ENCODE results near the gene CISD3. TPM values are rescaled to one million over a fixed set of nuclear protein-coding genes. Genes with fewer than 3 reads are reported as not detected.

Gene CISD3
- total RNA-seq, 4 donors from 2014 or later = 3.7 to 7.8 (median 5.4) TPM

DNA sequence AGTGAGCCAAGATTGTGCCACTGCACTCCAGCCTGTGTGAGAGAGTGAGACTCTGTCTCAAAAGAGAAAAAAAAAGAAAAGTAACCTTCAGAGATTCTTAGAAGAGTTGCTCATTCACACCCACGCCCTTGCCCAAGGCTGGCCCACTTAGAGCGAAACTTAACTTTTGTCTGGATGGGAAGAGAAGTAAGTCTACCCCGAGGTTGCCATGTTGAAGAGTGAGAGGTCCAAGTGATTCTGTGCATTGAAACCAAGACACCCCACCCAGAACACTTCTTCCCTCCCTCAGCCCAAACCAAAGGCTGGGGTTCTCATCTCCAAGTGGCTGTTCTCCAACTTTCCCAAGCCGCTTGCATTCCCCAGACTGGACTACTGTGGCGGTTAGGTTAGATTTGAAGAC lies 2.4 kb upstream of the CISD3 start:
- no peak for DNase-seq (ENCODE audit: low spot score in 2 of 2)
- H3K4me3 ChIP-seq (ENCODE audit: low read depth, poor library complexity, severe bottlenecking) = no peak overlapping the region
- TF ChIP-seq, protein P1, sequence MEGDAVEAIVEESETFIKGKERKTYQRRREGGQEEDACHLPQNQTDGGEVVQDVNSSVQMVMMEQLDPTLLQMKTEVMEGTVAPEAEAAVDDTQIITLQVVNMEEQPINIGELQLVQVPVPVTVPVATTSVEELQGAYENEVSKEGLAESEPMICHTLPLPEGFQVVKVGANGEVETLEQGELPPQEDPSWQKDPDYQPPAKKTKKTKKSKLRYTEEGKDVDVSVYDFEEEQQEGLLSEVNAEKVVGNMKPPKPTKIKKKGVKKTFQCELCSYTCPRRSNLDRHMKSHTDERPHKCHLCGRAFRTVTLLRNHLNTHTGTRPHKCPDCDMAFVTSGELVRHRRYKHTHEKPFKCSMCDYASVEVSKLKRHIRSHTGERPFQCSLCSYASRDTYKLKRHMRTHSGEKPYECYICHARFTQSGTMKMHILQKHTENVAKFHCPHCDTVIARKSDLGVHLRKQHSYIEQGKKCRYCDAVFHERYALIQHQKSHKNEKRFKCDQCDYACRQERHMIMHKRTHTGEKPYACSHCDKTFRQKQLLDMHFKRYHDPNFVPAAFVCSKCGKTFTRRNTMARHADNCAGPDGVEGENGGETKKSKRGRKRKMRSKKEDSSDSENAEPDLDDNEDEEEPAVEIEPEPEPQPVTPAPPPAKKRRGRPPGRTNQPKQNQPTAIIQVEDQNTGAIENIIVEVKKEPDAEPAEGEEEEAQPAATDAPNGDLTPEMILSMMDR (IDR thresholded peaks at IDR 0.05) = no peak
- TF ChIP-seq POLR2A (IDR thresholded peaks at IDR 0.05) = no peak
- intact Hi-C loops (cut with DNase I; ENCODE audit: low total_unique reads) = no loop called here
- 63 to 67% methylated on average over 5 of the region's 5 CpGs for WGBS, 2 donors

DNA sequence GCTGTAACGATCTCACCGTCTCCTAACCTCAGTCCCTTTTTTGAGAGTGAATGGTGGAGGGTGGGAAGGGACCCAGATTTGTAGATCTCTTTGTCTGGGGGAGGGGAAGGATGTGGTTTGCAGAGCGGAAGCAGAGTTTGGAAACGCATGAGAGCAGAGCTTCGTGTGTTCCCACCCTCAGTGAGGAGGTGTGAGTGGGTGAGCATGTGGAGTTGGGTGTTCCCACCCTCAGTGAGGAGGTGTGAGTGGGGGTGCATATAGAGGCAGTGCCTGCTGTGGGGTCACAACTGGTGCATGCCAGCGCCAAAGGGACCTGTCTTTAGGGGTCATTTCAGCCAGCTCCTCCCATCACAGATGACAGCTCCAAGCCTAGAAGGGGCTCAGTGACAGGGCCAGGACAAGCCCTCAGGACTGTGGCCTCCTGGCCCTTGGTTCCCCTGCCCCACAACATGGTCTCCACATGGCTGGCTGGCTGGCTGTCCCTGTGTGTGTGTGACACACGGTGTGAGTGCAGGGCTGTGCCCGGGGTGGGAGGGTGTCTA lies 1.8 kb upstream of the CISD3 start:
- H3K4me3 ChIP-seq (ENCODE audit: low read depth, poor library complexity, severe bottlenecking) = no peak overlapping the region
- no peak for TF ChIP-seq POLR2A (IDR thresholded peaks at IDR 0.05)
- TF ChIP-seq, protein P1 (IDR thresholded peaks at IDR 0.05) = no peak
- DNase-seq (ENCODE audit: low spot score in 2 of 2) = no peak
- 58 to 69% methylated on average over 8 of the region's 8 CpGs for WGBS, 2 donors
- intact Hi-C loops (cut with DNase I; ENCODE audit: low total_unique reads) = no loop called here

DNA sequence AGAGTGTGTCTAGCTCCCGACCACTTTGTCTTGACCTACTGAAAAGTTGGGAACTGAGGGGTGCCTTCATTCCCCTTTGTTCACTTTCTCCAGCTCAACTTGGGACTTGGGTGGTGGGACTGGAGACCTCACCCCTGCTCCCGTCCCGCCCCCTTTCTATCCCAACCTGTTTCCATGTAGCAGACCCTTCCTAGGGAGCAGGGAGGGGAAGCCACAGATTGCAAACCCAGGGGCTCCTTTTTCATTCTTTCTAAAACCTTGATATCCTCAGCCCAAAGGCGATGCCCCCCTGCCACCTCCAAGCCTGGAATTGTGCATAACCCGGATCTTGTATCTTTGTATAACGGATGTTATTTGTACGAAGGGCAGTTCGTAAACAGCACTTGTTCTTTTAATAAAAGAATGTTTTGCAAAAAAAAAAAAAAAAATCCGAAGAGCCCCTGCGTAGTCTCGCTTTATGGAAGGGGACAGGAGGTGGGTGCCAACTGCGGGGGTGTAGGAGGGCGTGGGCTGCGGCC lies 714 bp upstream of the CISD3 start:
- no peak for TF ChIP-seq POLR2A (IDR thresholded peaks at IDR 0.05)
- TF ChIP-seq, protein P1 (IDR thresholded peaks at IDR 0.05) = no peak
- 22 to 26% methylated on average over 14 of the region's 14 CpGs for WGBS, 2 donors
- intact Hi-C loops (cut with DNase I; ENCODE audit: low total_unique reads) = no loop called here
- no peak for DNase-seq (ENCODE audit: low spot score in 2 of 2)
- H3K4me3 ChIP-seq (ENCODE audit: low read depth, poor library complexity, severe bottlenecking) = peak overlapping the region; percentile 25

DNA sequence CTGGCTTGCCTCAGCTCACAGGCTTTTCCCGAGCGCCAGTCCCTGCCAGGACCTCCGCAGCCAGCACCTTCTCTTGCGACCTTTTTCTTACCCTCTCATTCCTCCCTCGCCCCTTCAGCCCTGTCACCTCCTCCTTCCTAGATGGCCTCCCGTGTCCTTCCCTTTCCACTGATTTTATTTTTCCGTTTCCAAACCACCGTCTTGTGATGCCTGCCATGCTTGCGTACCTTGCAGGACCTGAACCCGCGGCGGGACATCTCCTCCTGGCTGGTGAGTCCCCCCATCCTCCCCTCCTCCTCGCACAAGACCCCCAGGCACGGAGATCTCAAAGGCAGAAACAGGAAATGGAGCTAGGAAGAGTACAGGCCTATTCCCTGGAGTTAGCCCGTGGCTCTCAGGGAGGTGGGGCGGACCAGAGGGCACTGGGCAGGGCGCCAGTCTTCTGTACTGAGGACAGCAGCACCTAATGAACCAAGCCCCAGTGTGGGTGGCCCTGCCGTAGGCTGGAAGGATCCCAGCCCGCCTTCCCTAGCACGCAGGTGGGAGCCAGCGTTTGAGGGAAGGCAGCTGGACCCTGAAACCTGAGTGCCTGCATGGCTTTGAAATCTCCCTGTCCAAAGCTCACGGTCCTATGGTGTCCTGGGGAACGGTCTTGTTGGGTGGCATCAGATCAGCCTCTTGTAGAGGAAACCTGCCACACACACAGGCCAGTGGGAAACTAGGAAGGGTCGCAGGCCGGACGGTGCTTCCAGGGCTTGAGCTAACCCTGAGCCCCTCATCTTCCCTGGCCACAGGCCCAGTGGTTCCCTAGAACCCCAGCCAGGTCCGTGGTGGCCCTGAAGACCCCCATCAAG lies 612 bp downstream of the CISD3 start:
- TF ChIP-seq, protein P1 (IDR thresholded peaks at IDR 0.05) = peak in 1 of 3 donors; percentile 66
- no peak for TF ChIP-seq POLR2A (IDR thresholded peaks at IDR 0.05)
- intact Hi-C loops (cut with DNase I; ENCODE audit: low total_unique reads) = loop anchor here (2.0 to 5.0 kb wide), 2 partner anchors 56 to 1817 kb away; partner anchors contain the start of gene EPOP
- 9 to 18% methylated on average over 22 to 27 of the region's 27 CpGs for WGBS, 2 donors
- H3K4me3 ChIP-seq (ENCODE audit: low read depth, poor library complexity, severe bottlenecking) = peak overlapping the region; percentile 54
- peak in 1 of 2 donors; percentile 94 for DNase-seq (ENCODE audit: low spot score in 2 of 2)

DNA sequence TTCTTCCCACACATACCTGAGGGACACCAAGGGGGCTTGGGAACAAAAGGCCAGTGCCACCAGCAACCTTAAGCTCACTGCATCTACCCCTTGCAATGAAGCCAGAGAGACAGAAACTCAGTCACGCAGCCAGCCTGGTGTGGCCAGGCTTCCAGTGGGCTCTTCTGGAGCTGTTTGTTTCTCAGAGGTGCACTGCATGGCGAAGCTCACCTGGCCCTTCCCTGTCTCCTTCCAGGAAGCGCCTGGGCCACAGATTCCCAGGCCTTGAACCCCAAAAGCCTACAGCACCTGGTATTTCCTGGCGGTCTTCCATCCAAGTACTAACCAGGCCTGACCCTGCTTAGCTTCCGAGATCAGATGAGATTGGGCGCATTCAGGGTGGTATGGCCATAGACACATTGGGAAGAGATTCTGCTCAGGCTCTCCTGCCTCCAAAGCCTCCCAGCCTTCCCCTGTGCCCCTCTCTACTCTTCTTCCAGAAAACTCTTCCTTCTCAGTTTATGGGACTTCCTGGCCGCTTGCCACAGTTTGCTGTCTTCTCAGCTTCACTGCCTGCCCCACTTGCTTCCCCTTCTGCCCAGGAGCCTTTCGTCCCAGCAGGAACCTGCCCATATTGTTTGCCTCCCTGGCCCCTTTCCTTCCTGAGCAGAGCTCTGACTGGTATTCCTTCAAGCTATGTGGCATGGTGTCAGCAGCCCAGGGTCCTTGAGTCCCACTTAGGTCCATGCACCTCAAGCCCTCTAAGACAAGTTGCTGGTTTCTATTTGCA lies 1.6 kb downstream of the CISD3 start:
- DNase-seq (ENCODE audit: low spot score in 2 of 2) = no peak
- TF ChIP-seq, protein P1 (IDR thresholded peaks at IDR 0.05) = no peak
- TF ChIP-seq POLR2A (IDR thresholded peaks at IDR 0.05) = no peak
- intact Hi-C loops (cut with DNase I; ENCODE audit: low total_unique reads) = loop anchor here (2.0 to 5.0 kb wide), 2 partner anchors 57 to 1816 kb away; partner anchors contain the start of gene EPOP
- H3K4me3 ChIP-seq (ENCODE audit: low read depth, poor library complexity, severe bottlenecking) = no peak overlapping the region
- WGBS, 2 donors = 59 to 81% methylated on average over 8 of the region's 8 CpGs
